Activated naive CD4-positive, alpha-beta T cell treated with anti-CD3 and anti-CD28 coated beads, Interleukin-2, amount 50 U/mL, for 24 hours (primary cell): Measurements from ENCODE around the gene COL27A1.

Experiments used
- H3K27ac Mint-ChIP-seq: one replicate; pipeline ENCODE4 v1.8.0; 2021; ENCODE audit warnings: mild to moderate bottlenecking, mixed read lengths
- H3K27me3 Mint-ChIP-seq: one replicate; pipeline ENCODE4 v1.8.0; 2021; ENCODE audit warnings: mixed read lengths
- H3K36me3 Mint-ChIP-seq: one replicate; pipeline ENCODE4 v1.8.0; 2021; ENCODE audit warnings: mixed read lengths
- H3K4me1 Mint-ChIP-seq: one replicate; pipeline ENCODE4 v1.8.0; 2021; ENCODE audit warnings: mixed read lengths
- H3K4me3 Mint-ChIP-seq: one replicate; pipeline ENCODE4 v1.8.0; 2021; ENCODE audit warnings: mild to moderate bottlenecking, mixed read lengths
- H3K9me3 Mint-ChIP-seq: one replicate; pipeline ENCODE4 v1.8.0; 2021; ENCODE audit warnings: mixed read lengths

The COL27A1 gene

DNA sequence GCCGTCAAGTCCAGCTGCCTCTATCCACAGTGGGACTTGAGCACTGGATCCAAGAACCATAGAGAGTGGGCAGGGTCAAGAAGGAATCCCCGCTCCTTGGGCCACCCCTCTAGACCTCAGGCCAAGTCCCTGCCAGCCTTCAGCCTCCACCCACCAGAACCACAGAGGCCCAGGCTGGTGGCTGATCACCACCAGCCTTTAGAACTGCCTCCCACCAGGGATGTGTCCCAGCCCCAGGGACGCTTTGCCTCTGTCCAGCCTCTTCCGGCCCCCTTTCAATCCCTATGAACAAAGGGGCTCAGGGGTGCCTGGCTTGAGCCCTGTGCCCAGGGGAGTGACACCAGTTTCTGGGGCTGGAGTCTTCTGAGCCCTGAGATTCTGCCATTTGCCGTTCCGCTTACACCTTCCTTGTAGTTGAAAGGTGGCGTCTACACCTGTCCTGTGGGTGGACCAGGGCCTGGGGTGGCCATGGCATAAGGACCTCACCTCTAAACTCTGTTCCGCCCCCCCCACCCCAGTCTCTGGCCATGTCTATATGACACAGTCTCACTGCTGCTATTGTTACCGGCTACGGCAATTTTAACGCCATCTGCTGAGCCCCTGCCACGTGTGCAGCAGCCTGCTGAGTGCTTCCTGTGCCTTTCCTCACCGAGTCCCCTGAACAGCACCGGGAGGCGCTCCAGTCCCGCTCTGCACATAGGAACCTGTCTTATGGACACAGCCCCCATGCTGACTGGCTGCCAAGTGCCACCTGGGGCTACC, 131.8 kb downstream of the COL27A1 start:
- no peaks in the 10 kb centered on the region for H3K36me3 Mint-ChIP-seq
- H3K9me3 Mint-ChIP-seq: no peaks in the 10 kb centered on the region
- H3K27ac Mint-ChIP-seq: no peak overlapping the region
- no peaks in the 10 kb centered on the region for H3K27me3 Mint-ChIP-seq
- no peaks in the 10 kb centered on the region for H3K4me1 Mint-ChIP-seq
- no peak overlapping the region for H3K4me3 Mint-ChIP-seq

DNA sequence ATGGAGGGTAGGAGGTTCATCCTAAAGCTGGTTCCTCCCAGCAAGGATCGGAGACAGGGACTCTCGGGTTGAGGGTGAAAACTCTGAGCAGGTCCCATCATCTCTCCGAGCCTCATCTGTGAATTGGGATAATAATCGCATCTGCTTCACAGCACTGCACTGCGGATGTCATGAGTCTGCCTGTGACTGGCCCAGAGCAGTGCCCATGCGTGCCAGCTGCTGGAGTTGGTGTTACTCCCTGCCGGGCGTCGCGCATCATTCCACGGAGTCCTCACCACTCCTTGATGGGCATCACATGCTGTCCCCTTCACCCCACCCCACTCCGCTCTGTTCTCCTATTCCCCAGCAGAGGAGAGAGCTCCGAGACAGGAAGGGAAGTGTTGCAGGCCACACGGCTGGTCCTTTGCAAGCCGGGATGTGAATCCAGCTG, 132.4 kb downstream of the COL27A1 start:
- Mint-ChIP-seq H3K4me3 (no peak overlapping the region), H3K36me3 (no peaks in the 10 kb centered on the region), H3K27me3 (no peaks in the 10 kb centered on the region), H3K9me3 (no peaks in the 10 kb centered on the region), H3K4me1 (no peaks in the 10 kb centered on the region), H3K27ac (no peak overlapping the region)

DNA sequence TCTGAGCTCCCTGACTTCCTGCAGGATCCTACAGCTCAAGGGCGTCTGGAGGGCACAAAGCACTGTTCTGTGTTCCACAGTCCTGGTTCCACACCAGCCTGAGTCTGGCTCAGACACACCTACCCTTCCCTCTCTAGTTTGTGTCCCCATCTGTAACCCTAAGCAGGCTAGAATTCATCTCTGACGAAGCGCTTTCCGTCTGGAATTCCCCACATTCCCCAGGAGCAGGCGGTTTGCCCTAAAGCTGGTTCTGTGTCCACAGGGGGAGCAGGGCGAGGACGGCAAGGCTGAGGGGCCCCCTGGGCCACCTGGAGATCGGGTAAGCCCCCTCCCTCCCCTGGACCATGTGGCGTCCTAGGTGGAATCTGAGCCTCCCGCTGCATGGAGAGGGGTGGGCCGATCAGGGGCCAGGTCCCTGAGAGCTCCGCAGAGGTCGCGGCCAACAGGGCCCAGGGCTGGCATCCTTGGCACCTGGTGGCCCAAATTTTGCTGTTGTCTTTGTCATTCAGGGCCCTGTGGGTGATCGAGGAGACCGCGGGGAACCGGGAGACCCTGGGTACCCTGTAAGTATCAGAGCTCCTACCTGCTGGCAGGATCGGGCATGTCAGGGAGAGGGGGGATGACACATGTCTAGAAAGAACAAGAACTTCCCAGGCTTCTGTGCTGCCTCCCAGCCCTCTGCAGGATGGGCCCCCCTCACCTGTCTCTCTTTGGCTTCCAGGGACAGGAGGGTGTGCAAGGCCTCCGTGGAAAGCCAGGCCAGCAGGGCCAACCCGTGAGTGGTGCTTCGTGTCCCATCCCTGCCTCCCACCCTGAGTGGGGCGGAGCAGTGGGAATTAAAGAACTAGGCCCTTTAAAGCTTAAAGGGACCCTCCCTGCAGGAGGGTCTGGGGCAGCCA, 133.1 kb downstream of the COL27A1 start:
- Mint-ChIP-seq H3K36me3 (no peaks in the 10 kb centered on the region), H3K27me3 (no peaks in the 10 kb centered on the region), H3K27ac (no peak overlapping the region), H3K4me3 (no peak overlapping the region), H3K9me3 (no peaks in the 10 kb centered on the region), H3K4me1 (no peaks in the 10 kb centered on the region)

DNA sequence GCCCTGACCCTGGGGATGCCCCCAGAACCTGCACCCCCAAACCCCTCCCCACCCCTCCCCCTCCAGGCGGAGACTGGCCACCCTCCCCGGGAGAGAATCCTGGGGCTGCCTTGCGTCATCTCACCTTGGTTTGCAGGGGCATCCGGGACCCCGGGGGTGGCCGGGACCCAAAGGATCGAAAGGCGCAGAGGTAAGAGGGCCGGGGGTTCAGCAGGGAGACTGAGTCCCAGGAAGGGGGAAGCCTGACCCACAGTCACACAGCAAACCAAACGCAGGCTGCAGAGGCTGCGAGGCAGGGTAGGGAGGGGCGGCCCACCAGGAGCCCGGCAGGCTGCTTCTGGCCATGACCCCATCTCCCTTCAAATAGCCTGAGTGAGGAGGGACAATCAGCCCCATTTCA, 133.8 kb downstream of the COL27A1 start:
- no peak overlapping the region for H3K4me3 Mint-ChIP-seq
- no peak overlapping the region for H3K27ac Mint-ChIP-seq
- H3K9me3 Mint-ChIP-seq: no peaks in the 10 kb centered on the region
- no peaks in the 10 kb centered on the region for H3K4me1 Mint-ChIP-seq
- H3K36me3 Mint-ChIP-seq: no peaks in the 10 kb centered on the region
- H3K27me3 Mint-ChIP-seq: no peaks in the 10 kb centered on the region

DNA sequence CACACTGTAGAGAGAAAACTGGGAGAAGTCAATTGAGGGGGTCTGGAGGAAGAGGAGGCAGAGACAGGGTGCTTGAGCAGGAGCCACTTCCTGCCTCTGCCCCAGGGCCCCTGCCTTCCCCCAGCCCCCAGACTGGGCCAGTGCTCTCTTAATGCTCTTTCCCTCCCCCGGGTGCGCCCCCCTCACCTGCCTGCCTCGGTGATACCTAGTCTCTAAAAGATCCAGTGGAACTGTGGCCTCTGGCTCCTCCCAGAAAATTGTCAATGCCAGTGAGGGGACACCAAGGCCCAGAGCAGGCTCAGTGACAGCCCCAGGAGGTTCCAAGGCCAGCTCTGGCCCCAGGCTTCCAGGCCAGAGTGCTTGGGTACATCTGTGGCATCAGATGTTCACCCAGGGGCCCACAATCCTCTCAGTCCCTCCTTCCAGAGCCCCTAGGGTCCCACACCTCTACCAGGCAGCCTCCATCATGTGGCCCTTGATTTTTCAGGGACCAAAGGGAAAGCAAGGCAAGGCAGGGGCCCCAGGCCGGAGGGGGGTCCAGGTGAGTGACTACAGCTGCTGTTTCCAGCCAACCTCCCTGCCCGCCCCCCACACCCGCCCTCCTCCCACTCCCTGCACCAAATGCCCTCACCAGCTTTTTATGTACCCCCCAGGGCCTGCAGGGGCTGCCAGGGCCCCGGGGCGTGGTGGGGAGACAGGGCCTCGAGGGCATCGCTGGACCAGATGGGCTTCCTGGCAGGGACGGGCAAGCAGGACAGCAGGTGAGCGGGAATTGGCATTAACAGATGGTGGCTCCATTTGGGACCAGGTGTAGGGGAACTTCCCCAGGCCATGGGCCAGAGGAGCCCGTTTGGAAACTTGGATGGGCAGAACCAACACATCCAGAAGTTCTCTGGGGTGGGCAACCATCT, 134.5 kb downstream of the COL27A1 start:
- Mint-ChIP-seq H3K27ac (no peak overlapping the region), H3K4me3 (no peak overlapping the region), H3K27me3 (no peaks in the 10 kb centered on the region), H3K9me3 (peaks cover 2% of the 10 kb centered on the region), H3K36me3 (no peaks in the 10 kb centered on the region), H3K4me1 (no peaks in the 10 kb centered on the region)

DNA sequence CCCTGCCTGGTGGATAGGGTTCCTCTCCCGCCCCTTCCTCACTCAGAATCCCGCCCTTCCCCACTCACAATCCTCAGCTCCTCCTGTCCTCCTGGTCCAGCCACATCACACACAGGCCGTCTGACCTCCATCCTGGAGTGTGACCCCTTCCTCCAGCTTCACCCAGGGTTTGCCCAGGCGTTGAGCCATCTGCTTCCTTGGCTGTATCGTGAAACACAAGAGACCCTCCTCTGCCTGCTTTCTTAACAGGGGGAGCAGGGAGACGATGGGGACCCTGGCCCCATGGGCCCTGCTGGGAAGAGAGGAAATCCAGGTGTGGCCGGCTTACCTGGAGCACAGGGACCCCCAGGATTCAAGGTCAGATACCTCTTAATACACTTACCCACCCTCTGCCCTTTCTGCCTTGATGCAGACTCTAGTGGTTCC, 135.2 kb downstream of the COL27A1 start:
- Mint-ChIP-seq H3K27ac (no peak overlapping the region), H3K9me3 (peaks cover 7% of the 10 kb centered on the region), H3K4me3 (no peak overlapping the region), H3K27me3 (peaks cover 4% of the 10 kb centered on the region), H3K4me1 (no peaks in the 10 kb centered on the region), H3K36me3 (peaks cover 4% of the 10 kb centered on the region)

DNA sequence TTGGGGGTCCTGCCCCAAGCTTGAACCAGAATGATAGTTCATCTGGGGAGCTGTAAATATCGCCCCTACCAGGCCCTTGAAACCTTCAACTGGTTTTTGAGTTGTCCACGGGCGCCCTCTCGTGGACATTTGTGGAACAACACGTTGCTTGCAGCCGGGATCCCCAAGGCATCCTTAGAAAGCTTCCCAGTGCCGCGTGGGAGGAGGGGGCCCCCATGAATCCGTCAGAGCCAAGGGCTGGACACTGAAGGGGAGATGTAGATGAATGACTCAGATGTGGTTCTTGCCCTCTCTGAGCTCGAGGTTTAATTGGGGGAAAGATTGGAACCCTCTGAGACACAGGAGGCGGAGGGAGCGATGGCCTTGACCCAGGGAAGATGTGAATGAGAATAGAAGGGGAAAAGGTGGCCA, 135.7 kb downstream of the COL27A1 start:
- Mint-ChIP-seq H3K9me3 (peaks cover 7% of the 10 kb centered on the region), H3K27ac (no peak overlapping the region), H3K4me3 (no peak overlapping the region), H3K36me3 (peaks cover 4% of the 10 kb centered on the region), H3K4me1 (no peaks in the 10 kb centered on the region), H3K27me3 (peaks cover 4% of the 10 kb centered on the region)

DNA sequence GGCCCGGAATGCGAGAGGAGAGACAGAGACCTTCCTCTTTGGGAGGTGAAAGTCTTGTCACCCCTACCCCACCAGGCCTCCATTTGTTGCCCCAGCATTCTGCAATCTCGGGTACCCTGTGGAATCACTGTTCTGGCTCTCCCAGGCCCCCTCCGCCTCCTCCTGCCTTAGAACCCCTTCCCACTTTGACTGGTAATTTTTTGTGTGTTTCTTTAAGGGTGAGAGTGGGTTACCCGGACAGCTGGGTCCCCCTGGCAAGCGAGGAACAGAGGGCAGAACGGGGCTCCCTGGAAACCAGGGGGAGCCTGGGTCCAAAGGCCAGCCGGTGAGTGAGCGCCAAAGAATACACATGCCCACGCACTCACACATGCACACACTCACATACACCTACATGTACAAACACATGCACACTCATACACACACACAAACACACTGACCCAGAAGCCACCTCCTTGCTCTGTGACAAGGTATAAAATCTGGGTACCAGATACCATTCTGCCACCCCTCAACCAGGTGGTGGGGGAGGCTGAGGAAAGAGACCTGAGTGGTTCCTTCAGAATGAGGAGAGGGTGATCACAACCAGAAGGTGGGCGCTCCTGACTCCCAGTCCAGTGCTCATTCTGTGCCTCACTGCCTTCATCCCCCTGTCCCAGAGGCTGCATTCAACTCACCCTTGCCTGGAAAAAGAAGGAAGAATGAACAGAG, 136.7 kb downstream of the COL27A1 start:
- H3K27me3 Mint-ChIP-seq: peaks cover 4% of the 10 kb centered on the region
- H3K4me3 Mint-ChIP-seq: no peak overlapping the region
- H3K27ac Mint-ChIP-seq: no peak overlapping the region
- no peaks in the 10 kb centered on the region for H3K4me1 Mint-ChIP-seq
- peaks cover 7% of the 10 kb centered on the region for H3K9me3 Mint-ChIP-seq
- H3K36me3 Mint-ChIP-seq: peaks cover 4% of the 10 kb centered on the region

DNA sequence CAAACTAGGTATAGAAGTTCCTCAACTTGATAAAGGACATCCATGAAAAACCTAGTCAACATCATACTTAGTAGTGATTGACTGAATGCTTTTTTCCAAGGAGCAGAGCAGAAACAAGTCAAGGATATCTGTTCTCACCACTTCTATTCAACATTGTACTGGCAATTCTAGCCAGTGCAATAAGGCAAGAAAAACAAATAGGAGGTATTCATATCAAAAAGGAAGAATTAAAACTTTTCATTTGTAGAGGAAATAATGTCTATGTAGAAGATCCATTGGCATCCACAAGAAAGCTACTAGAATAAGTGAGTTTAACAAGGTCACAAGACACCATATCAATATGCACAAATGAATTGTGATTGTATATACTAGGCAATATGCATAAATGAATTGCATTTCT, 139.3 kb downstream of the COL27A1 start:
- no peak overlapping the region for H3K4me3 Mint-ChIP-seq
- H3K36me3 Mint-ChIP-seq: peaks cover 4% of the 10 kb centered on the region
- no peaks in the 10 kb centered on the region for H3K4me1 Mint-ChIP-seq
- no peak overlapping the region for H3K27ac Mint-ChIP-seq
- peaks cover 4% of the 10 kb centered on the region for H3K27me3 Mint-ChIP-seq
- H3K9me3 Mint-ChIP-seq: peaks cover 7% of the 10 kb centered on the region

DNA sequence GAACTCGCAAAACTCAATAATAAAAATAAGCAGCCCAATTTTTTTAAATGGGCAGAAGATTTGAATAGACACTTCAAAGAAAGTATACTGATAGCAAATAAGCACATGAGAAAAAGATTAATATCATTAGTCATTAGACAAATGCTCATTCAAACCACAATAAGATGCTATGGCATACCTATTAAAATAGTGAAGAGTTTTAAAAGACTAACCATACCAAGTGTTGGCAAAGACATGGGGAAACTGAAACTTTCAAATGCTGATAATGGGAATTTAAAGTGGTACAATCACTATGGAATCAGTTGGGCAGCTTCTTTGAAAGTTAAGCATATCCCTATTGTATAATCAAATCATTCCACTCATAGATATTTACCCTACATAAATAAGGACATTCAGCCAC, 141.0 kb downstream of the COL27A1 start:
- H3K4me1 Mint-ChIP-seq: no peaks in the 10 kb centered on the region
- peaks cover 4% of the 10 kb centered on the region for H3K27me3 Mint-ChIP-seq
- H3K27ac Mint-ChIP-seq: no peak overlapping the region
- H3K9me3 Mint-ChIP-seq: peaks cover 7% of the 10 kb centered on the region
- H3K36me3 Mint-ChIP-seq: peaks cover 4% of the 10 kb centered on the region
- H3K4me3 Mint-ChIP-seq: no peak overlapping the region

DNA sequence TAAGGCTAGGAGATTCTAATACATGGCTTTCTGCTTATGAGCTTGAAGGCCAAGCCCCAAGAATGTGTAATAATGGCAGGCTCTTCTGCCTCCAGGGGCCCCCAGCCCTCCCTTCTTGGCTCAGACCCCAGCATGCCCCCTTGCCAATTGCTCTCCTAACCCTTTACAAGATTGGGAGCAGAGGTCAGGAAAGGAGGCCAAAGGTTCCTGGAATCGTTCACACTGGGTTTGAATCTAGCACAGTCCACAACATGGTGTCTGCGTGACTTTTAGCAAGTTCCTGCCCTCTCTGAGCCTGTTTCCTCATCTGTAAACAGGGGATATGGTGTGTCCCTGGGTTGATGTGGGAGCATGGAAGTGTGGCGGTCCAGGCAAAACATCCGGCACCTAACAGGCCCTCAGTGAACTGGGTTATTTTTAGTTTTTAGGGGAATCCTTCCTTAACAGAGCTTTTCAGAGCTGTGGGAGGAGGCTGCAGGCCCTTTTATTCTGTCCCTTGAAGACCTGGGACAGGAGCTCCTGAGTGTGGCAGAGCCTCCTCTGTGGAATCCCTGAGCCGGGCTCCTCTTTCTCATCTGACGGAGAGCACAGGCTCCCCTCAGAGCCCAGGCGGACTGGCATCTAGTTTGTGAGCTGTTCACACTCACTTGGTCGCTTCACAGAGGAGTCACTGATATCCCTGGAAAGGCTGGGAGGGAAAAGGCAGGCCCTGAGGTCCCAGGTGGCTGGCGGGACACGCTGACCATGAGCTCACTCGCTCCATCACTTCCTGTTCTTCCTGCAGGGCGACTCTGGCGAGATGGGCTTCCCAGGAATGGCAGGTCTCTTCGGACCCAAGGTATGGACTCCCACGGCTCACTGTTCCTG, 144.2 kb downstream of the COL27A1 start:
- H3K27me3 Mint-ChIP-seq: peaks cover 4% of the 10 kb centered on the region
- H3K4me1 Mint-ChIP-seq: no peaks in the 10 kb centered on the region
- H3K36me3 Mint-ChIP-seq: peaks cover 4% of the 10 kb centered on the region
- no peak overlapping the region for H3K27ac Mint-ChIP-seq
- H3K9me3 Mint-ChIP-seq: peaks cover 7% of the 10 kb centered on the region
- H3K4me3 Mint-ChIP-seq: no peak overlapping the region

DNA sequence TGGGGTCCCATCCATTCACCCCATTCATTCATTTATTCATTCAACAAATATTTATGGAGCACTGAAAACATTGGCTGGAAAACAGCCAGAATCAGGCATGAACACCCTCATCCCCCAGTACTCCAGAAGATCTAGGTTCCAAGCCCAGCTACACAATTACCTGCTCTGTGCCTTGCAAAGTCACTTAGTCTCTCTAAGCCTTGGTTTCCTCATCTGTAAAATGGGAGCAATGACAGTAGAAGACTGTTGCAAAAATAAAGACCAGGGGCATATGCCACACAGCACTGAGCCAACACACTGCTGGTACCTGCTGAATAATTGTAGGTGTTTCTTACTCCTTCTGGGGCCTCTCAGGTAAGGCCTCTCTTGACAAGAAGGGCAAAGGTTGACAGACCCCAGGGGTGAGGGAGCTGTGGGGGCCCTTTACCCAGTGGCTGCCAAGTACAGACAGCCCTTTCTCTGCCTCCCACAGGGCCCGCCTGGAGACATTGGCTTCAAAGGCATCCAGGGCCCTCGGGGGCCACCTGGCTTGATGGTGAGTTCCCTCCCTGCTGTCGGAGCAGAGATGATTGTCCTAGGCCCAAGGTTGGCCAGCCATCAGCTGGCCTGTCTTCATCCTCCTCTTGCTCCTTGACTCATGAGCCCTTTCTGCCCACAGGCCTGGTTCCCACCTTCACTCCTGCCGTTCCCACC, 145.0 kb downstream of the COL27A1 start:
- peaks cover under 1% of the 10 kb centered on the region for H3K36me3 Mint-ChIP-seq
- H3K27me3 Mint-ChIP-seq: peaks cover under 1% of the 10 kb centered on the region
- H3K9me3 Mint-ChIP-seq: peaks cover under 1% of the 10 kb centered on the region
- no peak overlapping the region for H3K27ac Mint-ChIP-seq
- no peak overlapping the region for H3K4me3 Mint-ChIP-seq
- H3K4me1 Mint-ChIP-seq: peaks cover 3% of the 10 kb centered on the region

DNA sequence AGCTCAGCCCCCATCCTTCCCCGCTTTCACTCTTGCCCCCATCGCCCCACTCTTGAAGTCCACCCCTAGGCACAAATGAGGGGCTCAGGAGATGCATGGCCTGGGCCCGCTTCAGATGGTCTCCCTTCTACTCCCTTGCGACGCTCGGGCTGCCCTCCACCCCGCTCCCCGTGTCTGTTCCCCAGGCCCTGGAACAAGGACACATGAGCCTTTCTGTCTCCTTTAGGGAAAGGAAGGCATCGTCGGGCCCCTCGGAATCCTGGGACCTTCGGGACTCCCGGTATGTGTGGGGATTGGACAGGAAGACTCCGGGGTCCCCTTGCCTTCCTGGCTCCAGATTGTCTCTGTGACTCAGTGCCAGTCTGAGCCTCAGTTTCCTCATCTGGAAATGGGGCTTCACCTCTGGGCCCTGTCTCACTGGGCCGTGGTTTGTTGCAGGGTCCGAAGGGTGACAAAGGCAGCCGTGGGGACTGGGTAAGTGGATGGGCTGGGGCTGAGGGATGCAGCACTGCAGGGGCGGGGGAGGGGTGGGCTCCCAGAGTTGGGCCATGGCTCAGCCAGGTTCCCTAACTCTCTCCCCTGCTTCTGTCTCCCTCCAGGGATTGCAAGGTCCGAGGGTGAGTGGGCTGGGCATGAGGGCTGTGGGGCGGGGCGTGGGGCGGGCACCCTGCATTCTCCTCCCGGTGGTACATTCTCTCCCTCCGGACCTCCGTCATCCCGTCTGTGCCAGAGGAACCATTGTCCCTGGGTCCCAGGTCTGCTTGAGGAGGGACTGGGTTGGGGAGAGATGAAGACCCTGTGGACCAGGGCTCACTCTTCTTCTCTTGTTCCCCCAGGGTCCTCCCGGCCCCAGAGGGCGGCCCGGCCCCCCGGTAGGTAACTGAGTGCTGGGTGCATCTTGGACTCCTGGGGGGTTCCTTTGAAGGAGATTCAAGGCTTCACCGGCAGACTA, 145.8 kb downstream of the COL27A1 start:
- Mint-ChIP-seq H3K4me3 (no peak overlapping the region), H3K27me3 (no peaks in the 10 kb centered on the region), H3K36me3 (no peaks in the 10 kb centered on the region), H3K27ac (no peak overlapping the region), H3K4me1 (peaks cover 7% of the 10 kb centered on the region), H3K9me3 (no peaks in the 10 kb centered on the region)
